ENCODE results near the gene PARK7.

DNA sequence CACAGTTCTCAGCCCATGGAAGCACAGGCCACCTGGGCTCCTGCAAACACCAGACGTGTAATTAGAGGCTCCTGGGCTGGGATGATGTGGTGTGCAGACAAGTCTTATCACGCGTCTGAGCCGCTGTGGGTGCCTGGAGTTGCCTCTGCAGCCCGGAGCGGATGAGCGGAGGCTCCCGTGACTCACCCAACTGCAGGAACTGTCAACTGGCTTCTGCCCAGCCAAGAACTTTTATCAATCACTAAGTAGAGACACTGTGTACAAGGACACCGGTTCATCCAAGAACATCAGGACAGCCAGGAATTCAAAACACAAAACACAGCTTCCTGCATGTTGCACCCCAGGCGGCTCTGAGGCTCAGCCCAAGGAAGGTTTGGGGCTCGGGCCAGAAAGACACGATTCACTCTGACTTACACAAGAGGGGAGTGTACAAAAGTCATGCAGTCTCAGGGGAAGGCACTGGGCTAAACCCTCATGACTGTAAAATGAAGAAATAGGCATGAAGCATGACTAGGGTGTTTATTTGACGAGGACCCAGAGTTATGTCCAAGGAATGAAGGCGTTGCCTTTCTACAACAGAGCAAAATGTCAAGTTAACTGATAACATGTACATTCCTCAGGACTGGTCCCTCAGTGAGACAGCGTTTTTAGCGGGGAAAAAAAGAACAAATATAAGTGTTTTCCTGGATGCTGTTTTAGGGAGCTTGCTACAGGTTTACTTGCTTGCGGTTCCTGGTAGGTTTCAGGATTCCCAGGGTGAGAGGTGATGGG is 43.5 kb downstream of the PARK7 start:
- TF ChIP-seq, protein P1, sequence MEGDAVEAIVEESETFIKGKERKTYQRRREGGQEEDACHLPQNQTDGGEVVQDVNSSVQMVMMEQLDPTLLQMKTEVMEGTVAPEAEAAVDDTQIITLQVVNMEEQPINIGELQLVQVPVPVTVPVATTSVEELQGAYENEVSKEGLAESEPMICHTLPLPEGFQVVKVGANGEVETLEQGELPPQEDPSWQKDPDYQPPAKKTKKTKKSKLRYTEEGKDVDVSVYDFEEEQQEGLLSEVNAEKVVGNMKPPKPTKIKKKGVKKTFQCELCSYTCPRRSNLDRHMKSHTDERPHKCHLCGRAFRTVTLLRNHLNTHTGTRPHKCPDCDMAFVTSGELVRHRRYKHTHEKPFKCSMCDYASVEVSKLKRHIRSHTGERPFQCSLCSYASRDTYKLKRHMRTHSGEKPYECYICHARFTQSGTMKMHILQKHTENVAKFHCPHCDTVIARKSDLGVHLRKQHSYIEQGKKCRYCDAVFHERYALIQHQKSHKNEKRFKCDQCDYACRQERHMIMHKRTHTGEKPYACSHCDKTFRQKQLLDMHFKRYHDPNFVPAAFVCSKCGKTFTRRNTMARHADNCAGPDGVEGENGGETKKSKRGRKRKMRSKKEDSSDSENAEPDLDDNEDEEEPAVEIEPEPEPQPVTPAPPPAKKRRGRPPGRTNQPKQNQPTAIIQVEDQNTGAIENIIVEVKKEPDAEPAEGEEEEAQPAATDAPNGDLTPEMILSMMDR (IDR thresholded peaks at IDR 0.05) = no peak
- TF ChIP-seq EP300 (IDR thresholded peaks at IDR 0.05) (peak; percentile 21 to 67 (median 34)), POLR2AphosphoS5 (IDR thresholded peaks at IDR 0.05) (peak; percentile 68 to 85 (median 76))

All from sigmoid colon (tissue), 4 donors.